Mononuclear cell (primary cell): ENCODE data around the gene ATXN1. TPM values are rescaled to one million over a fixed set of nuclear protein-coding genes. Genes with fewer than 3 reads are reported as not detected.

ENCODE experiments used
- H3K27me3 ChIP-seq: 2 replicates; pipeline ENCODE4 v1.6.0; 2011; ENCODE audit warnings: low read length, control low read depth; ENCODE audit not compliant: insufficient read depth
- H3K4me1 ChIP-seq: 2 replicates; pipeline ENCODE4 v1.5.1; 2011; ENCODE audit warnings: mild to moderate bottlenecking, low read length, control low read depth; ENCODE audit not compliant: insufficient read depth
- H3K4me3 ChIP-seq: 2 replicates; pipeline ENCODE4 v1.5.1; 2011; ENCODE audit warnings: mild to moderate bottlenecking, low read length, moderate library complexity
- H3K9me3 ChIP-seq: 2 replicates; pipeline ENCODE4 v1.5.1; 2011; ENCODE audit warnings: low read depth, mild to moderate bottlenecking, control low read depth, low read length
- total RNA-seq: library from RNA; depleted of rRNA; stranded (reverse); fragments of >200 nt; gene quantifications from one replicate; pipeline ENCODE4 v1.2.3, GENCODE V29; 2012

The ATXN1 gene
- total RNA-seq, 1 donor: 83.4 TPM

- peaks cover 28% of the 10 kb centered on the region for H3K4me1 ChIP-seq
- H3K4me3 ChIP-seq: no peak overlapping the region
These were observed 272.4 kb downstream of the ATXN1 start for GRCh38 chr6:16488813-16489212.

GRCh38 chr6:16487996-16488674 is 273.1 kb downstream of the ATXN1 start:
- H3K4me3 ChIP-seq: no peak overlapping the region
- peaks cover 28% of the 10 kb centered on the region for H3K4me1 ChIP-seq
- no peaks in the 10 kb centered on the region for H3K9me3 ChIP-seq
- no peaks in the 10 kb centered on the region for H3K27me3 ChIP-seq

More at GRCh38 chr6:16488813-16489212, 272.4 kb downstream of the ATXN1 start:
- H3K27me3 ChIP-seq: no peaks in the 10 kb centered on the region
- no peaks in the 10 kb centered on the region for H3K9me3 ChIP-seq

DNA sequence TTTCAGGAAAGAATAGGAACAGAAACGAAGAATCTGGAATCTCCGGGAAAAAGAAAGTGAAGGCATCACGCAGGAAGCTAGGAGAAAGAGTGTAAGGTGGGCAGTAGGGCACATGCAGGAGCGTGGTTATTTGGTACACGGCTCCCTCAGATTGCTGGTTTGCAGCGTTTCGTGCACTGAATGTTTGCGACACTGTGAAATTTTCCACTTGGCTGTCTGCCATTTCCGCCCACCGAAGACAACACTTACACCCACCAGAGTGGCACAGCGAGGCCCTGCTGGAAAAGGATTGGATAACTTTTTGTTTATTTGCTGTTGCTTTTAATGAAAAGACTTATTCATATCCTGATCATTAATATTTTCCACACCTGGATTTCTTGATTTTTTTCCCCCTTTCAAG is 274.6 kb downstream of the ATXN1 start:
- H3K4me3 ChIP-seq: no peak overlapping the region
- H3K9me3 ChIP-seq: no peaks in the 10 kb centered on the region
- peaks cover 37% of the 10 kb centered on the region for H3K4me1 ChIP-seq
- no peaks in the 10 kb centered on the region for H3K27me3 ChIP-seq

DNA sequence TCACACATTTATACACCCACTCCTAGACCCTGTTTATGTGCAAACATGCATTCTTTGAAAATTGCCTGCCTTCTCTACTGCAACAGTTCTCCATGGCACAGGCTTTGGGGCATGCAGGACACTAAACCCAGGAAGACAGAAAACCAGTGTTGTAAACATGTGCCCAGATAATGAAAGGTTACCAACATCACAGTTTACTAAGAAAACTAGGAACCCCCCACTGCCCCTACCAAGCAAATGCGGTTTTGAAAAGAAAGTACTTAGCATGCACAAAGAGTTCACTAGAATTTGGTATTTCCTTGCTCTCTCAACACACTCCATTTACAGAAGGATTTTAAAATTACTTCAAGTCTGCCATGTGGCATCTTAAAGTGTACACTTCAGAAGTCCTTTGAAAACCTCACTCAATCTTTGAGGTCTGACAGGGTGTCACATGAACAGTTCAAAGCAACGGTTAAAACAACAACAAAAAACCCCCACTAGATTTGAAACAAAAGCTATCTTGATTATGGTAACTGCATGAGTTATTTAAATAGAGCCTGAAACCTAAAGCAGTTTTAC is 277.9 kb downstream of the ATXN1 start:
- Histone ChIP-seq H3K4me3 (no peak overlapping the region), H3K4me1 (peaks cover 32% of the 10 kb centered on the region), H3K27me3 (no peaks in the 10 kb centered on the region), H3K9me3 (no peaks in the 10 kb centered on the region)

GRCh38 chr6:16482702-16483314 is 278.5 kb downstream of the ATXN1 start:
- no peaks in the 10 kb centered on the region for H3K9me3 ChIP-seq
- peaks cover 32% of the 10 kb centered on the region for H3K4me1 ChIP-seq
- no peaks in the 10 kb centered on the region for H3K27me3 ChIP-seq
- H3K4me3 ChIP-seq: no peak overlapping the region

GRCh38 chr6:16481697-16482399 is 279.4 kb downstream of the ATXN1 start:
- Histone ChIP-seq H3K27me3 (no peaks in the 10 kb centered on the region), H3K9me3 (no peaks in the 10 kb centered on the region), H3K4me3 (no peak overlapping the region), H3K4me1 (peaks cover 32% of the 10 kb centered on the region)

- H3K27me3 ChIP-seq: no peaks in the 10 kb centered on the region
- peaks cover 27% of the 10 kb centered on the region for H3K4me1 ChIP-seq
- H3K9me3 ChIP-seq: no peaks in the 10 kb centered on the region
- no peak overlapping the region for H3K4me3 ChIP-seq
These were observed 280.3 kb downstream of the ATXN1 start for GRCh38 chr6:16480763-16481560.

DNA sequence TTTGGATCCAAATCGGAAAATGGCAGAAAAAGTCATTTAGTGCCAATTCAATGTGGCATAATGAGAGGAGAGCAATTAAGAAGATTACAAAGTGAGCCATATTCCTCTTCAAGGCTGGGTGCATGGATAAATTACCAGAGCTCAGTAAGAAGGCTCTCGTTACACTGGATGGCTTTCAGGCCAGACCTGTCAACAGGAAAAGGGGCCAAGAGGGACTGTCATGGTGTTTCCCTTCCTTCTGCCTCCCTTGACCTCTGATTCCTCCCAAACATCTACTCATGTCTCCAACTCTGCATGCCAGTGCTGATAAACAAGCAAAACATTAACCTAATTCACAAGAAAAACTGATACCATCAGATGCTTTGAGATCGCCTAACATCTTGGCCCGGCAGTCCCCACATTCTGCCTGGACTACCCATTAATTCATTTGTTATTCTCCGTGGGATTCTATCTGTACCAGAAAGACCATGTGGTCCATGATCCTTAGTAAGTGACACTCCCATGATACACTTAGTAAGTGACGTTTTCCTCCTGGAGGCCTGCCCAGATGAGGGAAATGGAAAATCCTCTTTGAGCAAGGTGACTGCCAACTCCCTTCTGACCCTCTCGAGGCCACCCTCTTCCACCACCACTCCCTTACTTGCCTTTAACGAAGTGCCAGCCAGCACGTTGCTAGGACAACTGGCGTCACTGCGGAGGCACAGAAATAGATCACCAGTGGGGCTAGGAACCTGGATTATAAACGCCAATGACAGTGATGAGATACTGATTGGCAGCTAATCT is 283.7 kb downstream of the ATXN1 start:
- peaks cover 21% of the 10 kb centered on the region for H3K4me1 ChIP-seq
- H3K27me3 ChIP-seq: no peaks in the 10 kb centered on the region
- H3K9me3 ChIP-seq: no peaks in the 10 kb centered on the region
- no peak overlapping the region for H3K4me3 ChIP-seq

DNA sequence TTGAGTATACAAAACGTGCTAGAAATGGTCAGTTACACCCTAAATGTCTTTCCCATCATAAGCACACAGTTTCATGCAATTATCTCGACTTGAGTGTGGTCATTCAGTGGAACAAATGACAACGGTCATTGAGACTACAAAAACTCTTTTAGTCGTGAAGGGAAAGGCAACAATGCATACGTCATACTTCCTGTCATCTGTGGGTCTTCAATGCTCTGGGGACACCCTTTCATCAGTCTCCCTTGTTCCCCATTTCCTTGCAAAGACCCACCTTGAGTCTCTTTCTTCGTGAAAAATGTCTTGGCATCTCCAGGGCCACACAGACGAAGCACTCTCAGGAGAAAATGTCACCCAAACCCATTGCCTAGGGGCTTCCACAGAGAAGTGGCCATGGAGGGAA is 284.4 kb downstream of the ATXN1 start:
- no peaks in the 10 kb centered on the region for H3K9me3 ChIP-seq
- H3K4me1 ChIP-seq: peaks cover 17% of the 10 kb centered on the region
- H3K27me3 ChIP-seq: no peaks in the 10 kb centered on the region
- H3K4me3 ChIP-seq: no peak overlapping the region

DNA sequence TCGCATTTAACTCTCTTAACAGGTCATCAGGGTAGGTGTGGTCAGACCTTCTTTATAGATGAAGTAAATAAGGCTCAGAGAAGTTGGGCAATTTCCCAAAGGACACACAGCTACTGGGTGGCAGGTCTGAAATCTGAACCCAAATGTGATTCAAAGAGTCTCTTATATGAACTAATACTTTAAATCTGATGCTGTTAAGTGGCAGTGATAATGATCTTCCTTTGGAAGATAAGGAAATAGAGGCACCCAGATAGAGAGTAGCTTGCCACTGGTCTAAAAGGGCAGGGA is 285.8 kb downstream of the ATXN1 start:
- Histone ChIP-seq H3K27me3 (no peaks in the 10 kb centered on the region), H3K9me3 (no peaks in the 10 kb centered on the region), H3K4me1 (peaks cover 10% of the 10 kb centered on the region), H3K4me3 (no peak overlapping the region)

GRCh38 chr6:16474772-16475493 is 286.3 kb downstream of the ATXN1 start:
- Histone ChIP-seq H3K9me3 (no peaks in the 10 kb centered on the region), H3K27me3 (no peaks in the 10 kb centered on the region), H3K4me3 (no peak overlapping the region), H3K4me1 (peaks cover 10% of the 10 kb centered on the region)

DNA sequence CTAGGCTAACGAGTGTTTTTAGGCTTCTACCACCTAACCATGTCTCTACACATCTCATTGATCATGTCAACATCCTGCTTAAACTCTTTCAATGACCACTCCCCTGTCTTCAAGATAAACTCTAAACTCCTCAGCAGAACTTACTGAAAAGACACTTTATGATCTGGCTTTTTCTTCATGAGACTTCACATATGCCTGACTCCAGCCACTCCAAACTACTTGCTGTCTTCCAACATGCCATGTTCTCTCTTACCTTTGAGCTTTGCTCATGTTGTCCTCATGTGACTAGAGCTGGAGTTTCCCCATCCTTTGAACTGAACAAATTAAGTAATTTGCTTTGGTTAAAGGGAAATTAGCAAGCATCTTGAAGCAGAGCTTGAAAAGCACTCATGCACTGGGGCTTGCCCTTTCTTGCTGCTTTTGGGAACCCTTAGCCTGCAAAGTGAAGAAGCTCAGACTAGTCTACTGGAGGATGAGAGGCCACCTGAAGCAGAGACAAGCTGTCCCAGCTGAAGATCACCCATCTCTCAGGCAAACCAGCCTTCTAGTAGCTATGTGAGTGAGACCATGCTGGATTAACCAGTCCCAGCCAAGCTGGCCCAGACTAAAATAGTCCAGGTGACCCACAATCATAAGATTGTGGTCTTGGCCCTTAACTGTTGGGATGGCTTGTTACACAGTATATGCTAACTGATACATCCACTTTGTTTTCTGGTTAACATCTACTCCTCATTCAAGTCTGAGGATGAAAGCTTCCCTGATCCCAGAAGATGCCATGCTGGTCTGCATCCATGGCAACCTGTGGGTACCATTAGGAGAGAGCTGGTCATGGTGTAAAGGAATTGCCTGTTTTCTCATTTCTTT is 287.1 kb downstream of the ATXN1 start:
- H3K9me3 ChIP-seq: no peaks in the 10 kb centered on the region
- H3K4me3 ChIP-seq: no peak overlapping the region
- no peaks in the 10 kb centered on the region for H3K27me3 ChIP-seq
- peaks cover 10% of the 10 kb centered on the region for H3K4me1 ChIP-seq
